ENCODE measurements around the gene ZNF444.

GRCh38 chr19:56199687-56200086 is 58.6 kb downstream of the ZNF444 start:
- TF ChIP-seq TAF1 (IDR thresholded peaks at IDR 0.05; ENCODE audit: borderline replicate concordance, insufficient read depth, low read length) = no peak
- TF ChIP-seq POLR2AphosphoS5 (IDR thresholded peaks at IDR 0.05; ENCODE audit: low read depth, low read length) = no peak

All from PFSK-1 (cell line).